GM19395 (cell line): ENCODE measurements around the gene HOXA4.

ENCODE experiments used
- ATAC-seq: cut with Tn5 transposase; IDR thresholded peaks from one replicate; pipeline ENCODE4 v1.9.1; 2021; ENCODE audit warnings: mild to moderate bottlenecking, moderate library complexity; ENCODE audit not compliant: unreplicated experiment

The HOXA4 gene

DNA sequence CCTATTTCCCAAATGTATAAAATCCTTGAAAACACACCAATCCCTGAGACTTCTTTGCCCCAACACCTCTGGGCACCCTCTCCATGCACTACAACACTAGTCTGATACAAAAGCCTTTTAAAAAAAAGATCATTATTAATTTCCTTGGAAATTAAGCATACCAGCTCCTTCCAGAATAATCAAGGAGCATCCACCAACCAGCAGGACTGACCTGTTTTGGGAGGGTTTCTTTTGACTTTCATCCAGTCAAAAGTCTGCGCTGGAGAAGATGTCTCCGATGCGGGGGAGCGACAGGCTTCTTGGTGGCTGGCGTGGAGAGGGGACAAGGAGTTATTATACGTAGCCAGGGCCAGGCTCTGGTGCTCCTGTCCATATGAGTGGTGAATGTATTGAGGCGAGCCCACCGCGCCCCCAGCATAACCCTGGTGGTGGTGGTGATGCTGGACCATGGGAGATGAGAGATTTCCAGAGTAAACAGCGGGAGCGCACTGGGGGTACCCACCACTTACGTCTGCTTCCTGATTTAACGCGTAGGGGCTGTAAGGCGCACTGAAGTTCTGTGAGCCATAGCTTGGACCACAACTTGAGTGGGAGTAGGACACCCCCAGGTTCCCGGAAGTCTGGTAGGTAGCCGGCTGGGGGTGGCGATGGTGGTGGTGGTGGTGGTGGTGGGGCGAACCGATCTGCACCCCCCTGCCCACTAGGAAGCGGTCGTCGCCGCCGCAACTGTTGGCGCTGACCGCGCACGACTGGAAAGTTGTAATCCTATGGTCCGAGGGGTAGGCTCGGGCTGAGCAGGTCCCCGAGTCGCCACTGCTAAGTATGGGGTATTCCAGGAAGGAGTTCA, 35.3 kb downstream of the HOXA4 start:
- peak; percentile 11 for ATAC-seq

DNA sequence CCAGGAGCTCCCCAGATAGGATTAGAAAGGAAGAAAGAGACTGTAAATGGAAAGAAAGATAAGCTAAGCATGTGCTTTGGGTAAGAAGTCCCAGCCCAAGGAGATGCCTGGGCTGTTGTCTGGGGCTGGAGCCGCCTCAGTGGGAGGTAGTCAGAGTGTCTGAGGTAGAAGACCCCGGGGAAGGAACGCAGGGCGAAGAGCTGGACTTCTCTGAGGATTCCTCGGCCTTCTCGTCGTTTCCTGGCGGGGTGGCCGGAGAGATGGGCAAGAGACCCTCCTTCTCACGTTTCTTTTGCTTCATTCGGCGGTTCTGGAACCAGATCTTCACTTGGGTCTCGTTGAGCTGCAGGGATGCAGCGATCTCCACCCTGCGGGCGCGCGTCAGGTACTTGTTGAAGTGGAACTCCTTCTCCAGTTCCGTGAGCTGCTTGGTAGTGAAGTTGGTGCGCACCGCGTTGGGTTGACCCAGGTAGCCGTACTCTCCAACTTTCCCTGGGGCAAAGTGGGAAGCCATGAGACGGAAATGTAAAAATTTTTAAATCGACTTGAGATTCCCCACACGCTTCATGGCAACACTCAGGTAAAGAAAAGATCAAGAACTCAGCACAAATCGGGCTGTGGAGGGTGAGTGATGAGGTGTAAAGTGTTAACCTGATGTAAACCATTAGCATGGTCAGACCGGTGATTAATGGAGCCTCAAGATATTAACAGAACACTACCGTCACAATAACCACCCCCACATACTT, 36.1 kb downstream of the HOXA4 start:
- no peak for ATAC-seq

DNA sequence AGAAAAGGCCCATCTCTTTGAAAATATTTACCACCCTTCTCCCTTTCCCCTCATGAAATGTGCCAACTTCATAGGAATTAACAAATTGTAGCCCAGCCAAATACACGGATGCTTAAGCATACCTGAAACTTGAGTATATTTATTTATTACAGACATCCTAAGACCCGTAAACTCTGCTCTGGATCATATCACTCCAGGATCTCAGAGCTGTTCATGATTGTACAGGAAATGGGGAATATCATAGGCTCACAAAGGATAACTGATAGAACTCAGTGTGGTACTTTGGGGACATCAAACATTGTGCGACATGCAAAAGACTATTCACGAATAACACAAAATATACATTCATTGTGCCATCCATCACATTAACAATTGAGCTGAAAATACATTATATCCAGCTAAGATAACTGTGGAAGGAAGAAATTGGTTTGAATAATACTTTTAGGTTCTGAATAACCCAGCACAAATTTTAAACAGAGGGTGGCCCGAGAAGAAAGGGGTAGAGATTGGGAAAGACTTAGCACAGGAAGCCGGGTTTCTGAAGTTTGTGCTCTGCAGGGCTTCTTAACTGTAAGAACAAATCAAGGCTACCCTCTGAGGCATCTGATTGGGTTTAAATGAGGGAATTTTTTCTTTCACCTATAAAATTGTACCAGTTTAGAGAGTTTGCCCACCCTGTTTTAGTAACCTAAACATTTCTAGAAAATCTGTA, 37.2 kb downstream of the HOXA4 start:
- no peak for ATAC-seq

DNA sequence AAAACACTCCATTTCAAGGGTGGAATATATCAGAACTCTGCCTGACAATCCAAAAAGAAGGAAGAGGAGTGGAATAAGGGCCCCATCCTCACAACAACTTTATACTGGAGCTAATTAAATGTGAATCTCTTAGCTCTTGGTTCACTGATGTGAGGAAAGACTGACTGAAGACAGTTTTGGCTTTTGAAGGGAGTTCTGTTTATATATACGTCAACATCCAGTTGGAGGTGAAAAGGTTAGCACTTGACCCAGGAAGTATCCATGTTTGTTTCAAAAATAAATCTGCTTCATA, 37.8 kb downstream of the HOXA4 start:
- no peak for ATAC-seq

DNA sequence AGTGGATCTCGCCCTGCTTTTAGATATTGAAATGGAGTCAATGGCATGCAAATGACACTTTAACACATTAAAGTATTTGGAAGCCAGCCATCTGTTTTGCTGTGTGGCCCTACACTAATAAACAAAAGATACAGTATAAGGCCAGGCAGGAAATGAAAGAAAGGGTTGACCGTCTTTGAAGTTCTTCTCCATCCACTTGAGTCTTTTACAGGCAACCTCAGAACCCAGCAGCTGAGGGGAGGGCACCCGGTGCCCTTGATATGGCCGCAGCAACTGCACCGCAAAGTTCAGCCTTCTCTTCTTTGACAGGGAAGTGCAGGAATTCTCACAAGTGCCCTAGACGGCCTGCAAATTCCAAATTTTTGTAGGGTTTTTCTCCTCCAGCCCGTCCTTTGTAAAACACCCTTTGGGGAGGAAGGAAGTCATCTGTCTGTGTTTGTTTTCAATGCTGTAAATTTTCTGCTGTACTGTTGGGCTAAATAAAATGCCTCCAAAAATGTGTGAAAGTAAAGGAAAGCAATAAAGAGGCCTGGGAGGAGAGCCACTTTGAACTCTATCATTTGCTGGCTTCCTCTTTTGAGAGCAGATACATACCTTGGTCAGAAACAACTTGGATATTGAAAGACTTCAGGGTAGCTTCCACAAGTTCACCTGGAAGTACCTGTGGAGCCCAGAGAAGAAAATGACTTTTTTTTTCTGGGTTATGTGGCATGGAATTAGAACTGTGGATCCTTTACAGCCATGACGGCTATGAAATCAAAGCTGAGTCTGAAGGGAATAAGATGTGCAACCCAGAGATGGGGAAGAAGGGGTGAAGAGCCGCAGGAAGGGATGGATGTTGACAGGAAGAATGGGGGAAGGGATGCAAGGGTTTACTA, 38.4 kb downstream of the HOXA4 start:
- ATAC-seq: no peak

DNA sequence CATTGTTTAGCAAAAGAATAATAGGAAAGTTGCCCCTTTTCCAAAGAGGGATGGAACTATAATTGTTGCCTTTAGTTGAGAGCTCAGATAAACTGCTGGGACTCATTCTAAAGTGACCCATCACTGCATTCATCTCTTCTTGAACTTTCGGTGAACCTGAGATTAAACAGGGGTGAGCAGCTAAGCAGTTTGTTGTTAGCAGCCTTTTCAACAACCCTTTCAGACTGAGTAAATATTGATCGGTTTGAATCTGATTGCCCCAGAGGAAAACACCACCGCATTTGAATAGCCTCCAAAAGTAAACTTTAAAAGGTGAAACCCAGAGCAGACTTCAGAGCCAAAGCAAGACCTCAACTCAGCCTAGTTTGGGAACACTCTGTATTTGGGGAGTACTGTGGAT, 39.5 kb downstream of the HOXA4 start:
- ATAC-seq: no peak

DNA sequence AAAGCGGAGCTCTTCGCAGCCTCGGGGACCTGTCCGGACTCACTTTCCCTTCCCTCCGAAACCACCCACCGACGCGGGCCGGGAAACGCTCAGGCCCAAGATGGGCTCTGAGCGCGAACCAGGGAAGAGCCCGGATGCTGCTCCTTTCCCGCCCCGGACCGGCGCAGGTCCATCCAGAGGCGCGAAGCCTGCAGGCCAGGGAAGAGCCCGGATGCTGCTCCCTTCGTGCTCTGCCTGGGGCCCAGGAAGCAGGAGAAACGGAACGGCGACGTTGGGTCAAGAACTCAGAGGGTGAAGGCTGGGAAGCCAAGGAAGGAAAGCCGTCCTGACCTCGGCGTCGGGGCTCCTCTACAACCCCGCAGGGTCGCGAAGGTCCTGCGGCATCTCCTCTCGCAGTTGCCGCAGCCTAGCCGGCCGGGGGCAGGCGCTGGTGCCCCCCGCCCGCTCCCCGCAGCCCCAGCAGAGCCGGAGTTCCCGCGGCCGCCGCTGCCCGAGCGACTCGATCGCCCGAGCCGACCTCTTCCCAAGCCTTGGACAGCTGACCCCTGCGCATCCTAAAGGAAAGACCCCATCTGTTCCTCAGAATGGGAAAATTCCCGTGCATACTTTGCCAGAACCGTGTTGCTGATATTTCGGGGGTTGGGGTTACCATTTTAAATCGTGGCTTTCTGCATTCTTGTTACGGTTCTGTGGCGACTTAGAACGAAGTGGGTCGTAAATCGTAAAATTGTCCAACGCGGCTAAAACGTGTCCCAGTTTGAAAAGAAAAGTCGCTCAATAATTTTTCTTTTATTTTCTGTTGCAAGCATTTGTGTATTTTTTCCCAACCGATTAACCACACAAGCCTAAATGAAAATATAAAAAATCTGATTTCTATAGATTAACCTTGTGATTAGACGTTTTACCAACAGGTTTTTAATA, 42.3 kb downstream of the HOXA4 start:
- no peak for ATAC-seq

DNA sequence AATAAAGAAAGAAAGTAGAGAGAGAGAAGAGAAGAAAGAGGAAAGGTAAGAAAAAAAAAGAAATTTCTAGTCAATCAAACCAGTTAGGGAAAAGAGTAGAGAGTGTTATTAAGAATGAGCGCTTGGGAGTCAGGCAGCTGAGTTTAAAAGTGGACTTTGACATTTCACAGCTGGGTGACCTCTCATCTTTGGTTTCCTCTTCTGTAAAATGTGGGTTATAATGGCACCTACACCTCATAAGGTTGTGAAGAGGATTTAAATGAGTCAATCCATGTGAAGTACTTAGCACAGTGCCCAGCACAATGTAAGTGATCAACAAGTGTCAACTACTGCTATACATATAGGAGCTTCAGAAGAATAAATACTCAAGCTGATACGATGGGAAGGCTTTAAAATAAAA, 46.9 kb downstream of the HOXA4 start:
- no peak for ATAC-seq

DNA sequence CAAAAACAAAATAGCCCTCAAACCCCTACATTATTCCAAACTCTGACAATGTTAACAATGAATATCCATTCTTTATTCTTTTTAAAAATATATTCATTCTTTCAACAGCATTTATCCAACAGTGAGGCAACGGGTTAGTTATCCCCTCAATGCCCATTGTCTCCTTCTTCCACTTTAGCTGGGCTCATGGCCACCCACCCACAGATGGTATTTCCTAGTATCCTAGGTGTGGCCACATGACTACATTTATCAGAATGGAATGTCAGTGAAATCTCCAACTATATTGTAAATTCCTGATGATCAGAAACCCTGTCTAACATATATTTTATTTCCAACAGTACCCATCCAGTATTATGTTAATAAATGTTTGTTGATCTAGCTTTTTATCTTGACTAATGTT, 48.4 kb downstream of the HOXA4 start:
- no peak for ATAC-seq

DNA sequence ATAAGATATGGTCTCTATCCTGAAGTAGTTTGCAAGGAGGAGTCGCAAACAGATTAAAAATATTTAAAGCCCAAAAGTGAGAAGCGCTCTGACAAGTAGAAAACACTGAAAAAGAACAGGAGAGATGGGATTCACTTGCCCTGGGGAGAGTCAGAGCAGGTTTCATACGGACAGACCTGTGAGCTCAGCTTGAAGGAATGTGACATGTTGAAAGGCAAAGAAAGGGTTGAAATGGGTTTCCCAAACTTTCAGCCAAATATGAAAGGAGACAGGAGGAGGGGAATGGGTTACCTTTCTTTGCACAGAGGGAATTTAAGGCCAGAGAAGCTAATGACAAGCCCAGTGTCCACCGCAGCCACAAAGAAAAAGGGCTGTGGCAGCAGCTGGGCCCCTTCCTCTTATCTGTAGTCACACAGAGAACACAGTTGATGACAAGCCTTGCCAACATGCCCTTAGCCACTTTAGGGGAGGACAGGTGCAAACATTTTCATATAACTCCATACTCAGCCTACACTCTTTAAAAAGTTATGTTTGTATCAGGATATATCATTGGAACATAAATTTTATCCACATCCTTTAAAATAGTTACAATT, 49.6 kb downstream of the HOXA4 start:
- ATAC-seq: no peak

DNA sequence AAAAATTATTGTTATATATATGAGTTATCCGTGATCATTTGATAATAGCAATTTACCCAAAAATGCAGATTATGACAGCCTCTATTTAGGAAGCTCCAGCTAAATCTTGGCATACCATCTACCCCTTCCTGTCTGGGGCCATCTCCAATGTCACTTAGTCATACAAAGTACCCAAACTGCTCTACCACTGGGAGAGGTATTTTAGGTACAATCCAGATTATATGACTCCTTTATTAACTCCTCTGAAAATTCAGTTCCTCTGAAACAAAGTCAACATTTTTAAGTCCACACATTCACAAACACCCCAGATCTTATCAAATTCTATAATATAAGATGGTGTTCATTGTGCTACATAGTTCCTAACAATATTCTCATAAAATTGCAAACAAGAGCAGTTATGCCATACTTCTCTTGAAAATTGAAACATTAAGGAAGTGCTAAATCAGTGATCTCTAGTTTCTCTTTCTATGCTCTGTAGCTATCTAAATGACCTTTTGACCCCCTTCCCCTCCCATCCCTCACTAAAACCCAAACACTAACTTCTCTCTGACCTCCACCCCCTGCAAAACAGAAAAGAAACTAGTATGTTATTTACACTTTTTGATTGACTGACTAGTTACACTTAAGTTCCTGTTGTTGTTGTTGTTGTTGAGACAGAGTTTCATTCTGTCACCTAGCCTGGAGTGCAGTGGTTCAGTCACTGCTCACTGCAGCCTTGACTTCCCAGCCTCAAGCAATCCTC, 51.2 kb downstream of the HOXA4 start:
- ATAC-seq: peak; percentile 60

DNA sequence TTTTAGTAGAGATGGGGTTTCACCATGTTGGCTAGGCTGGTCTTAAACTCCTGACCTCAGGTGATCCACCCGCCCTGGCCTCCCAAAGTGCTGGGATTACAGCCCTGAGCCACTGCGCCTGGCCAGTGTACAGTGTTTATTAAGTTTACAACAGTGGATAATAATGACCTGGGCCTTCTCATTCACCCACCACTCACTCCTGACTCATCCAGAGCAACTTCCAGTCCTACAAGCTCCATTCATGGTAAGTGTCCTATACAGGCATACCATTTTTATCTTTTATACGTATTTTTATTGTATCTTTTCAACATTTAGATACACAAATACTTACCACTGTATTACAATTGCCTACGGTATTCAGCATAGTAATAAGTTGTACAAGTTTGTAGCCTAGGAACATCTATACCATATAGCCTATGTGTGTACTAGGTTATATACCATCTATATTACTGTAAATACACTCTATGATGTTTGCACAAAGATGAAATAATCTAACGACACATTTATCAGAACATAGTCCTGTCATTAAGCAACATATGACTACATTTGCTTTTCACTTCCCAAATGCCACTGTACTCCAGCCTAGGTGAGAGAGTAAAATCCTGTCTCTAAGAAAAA, 51.8 kb downstream of the HOXA4 start:
- no peak for ATAC-seq
